NCI-H82 treated with DMSO at 0.1 percent for 48 hours (cell line): ENCODE data around the gene ST6GALNAC3.
A peak's percentile ranks its signal among the peaks of the same experiment; 100 is the strongest.
"Not testable (repeated sequence)": the region's sequence is repeated elsewhere in the genome, so short reads cannot be mapped to it uniquely, and the experiment has no call there.

Experiments
- DNase-seq: peaks from one replicate; lab custom pipeline; 2025; ENCODE audit not compliant: unreplicated experiment; lab: John Stamatoyannopoulos, UW

Gene ST6GALNAC3

GRCh38 chr1:76105372-76105771 is 30.8 kb downstream of the ST6GALNAC3 start:
- no peak for DNase-seq

- DNase-seq = no peak
Measured at GRCh38 chr1:76106251-76106650, 31.7 kb downstream of the ST6GALNAC3 start.

GRCh38 chr1:76106719-76107235 is 32.2 kb downstream of the ST6GALNAC3 start:
- DNase-seq = no peak

GRCh38 chr1:76109404-76109803 is 34.9 kb downstream of the ST6GALNAC3 start:
- DNase-seq = no peak

GRCh38 chr1:76109901-76110560 is 35.5 kb downstream of the ST6GALNAC3 start:
- DNase-seq = no peak

GRCh38 chr1:76110666-76111065 is 36.1 kb downstream of the ST6GALNAC3 start:
- no peak for DNase-seq

- DNase-seq = not testable (repeated sequence)
Measured at GRCh38 chr1:76112321-76112720, 37.8 kb downstream of the ST6GALNAC3 start.

- no peak for DNase-seq
Measured at GRCh38 chr1:76113446-76113845, 38.9 kb downstream of the ST6GALNAC3 start.

GRCh38 chr1:76115171-76115570 is 40.6 kb downstream of the ST6GALNAC3 start:
- no peak for DNase-seq

GRCh38 chr1:76121850-76122249 is 47.3 kb downstream of the ST6GALNAC3 start:
- DNase-seq = no peak

GRCh38 chr1:76122271-76122670 is 47.7 kb downstream of the ST6GALNAC3 start:
- no peak for DNase-seq

- not testable (repeated sequence) for DNase-seq
Measured at GRCh38 chr1:76123411-76124064, 49.0 kb downstream of the ST6GALNAC3 start.

GRCh38 chr1:76124196-76124595 is 49.6 kb downstream of the ST6GALNAC3 start:
- DNase-seq = no peak

GRCh38 chr1:76125473-76126219 is 51.1 kb downstream of the ST6GALNAC3 start:
- DNase-seq = peak; percentile 70

GRCh38 chr1:76128096-76128495 is 53.5 kb downstream of the ST6GALNAC3 start:
- no peak for DNase-seq

- DNase-seq = no peak
Measured at GRCh38 chr1:76129731-76130130, 55.2 kb downstream of the ST6GALNAC3 start.

- no peak for DNase-seq
Measured at GRCh38 chr1:76130992-76131391, 56.4 kb downstream of the ST6GALNAC3 start.

GRCh38 chr1:76133977-76134376 is 59.4 kb downstream of the ST6GALNAC3 start:
- no peak for DNase-seq

- DNase-seq = no peak
Measured at GRCh38 chr1:76135835-76136234, 61.3 kb downstream of the ST6GALNAC3 start.

- no peak for DNase-seq
Measured at GRCh38 chr1:76136894-76137293, 62.3 kb downstream of the ST6GALNAC3 start.

GRCh38 chr1:76137746-76138145 is 63.2 kb downstream of the ST6GALNAC3 start:
- no peak for DNase-seq

- DNase-seq = no peak
Measured at GRCh38 chr1:76138217-76138616, 63.7 kb downstream of the ST6GALNAC3 start.
